H1 (cell line): ENCODE measurements around the gene COQ9. TPM values are rescaled to one million over a fixed set of nuclear protein-coding genes. Genes with fewer than 3 reads are reported as not detected.

ENCODE experiments used
- CHD1 ChIP-seq: IDR thresholded peaks from 2 replicates; pipeline ENCODE4 v1.6.1; 2012; ENCODE audit warnings: low read depth, low read length, improper control_type of control experiment
- CTCF ChIP-seq, 3 experiments: IDR thresholded peaks; 1 replicate in 2 of 3; 2 replicates in 1 of 3; pipeline versions ENCODE4 v1.5.1 to v1.6.1; 2011; ENCODE audit warnings: low read length in 3 of 3, mild to moderate bottlenecking in 3 of 3, inconsistent platforms in 2 of 3, low read depth in 1 of 3, moderate library complexity in 1 of 3; ENCODE audit not compliant: insufficient read depth in 1 of 3; ENCODE audit errors: control extremely low read depth in 1 of 3
- GABPA ChIP-seq: IDR thresholded peaks from 2 replicates; pipeline ENCODE4 v1.6.1; 2011; ENCODE audit warnings: mild to moderate bottlenecking, low read length, moderate library complexity, borderline replicate concordance; ENCODE audit not compliant: insufficient read depth
- RNF2 ChIP-seq: fragments of 200-900, 300-1000 bp; sonication (generic); IDR thresholded peaks from 2 replicates; pipeline ENCODE4 v1.7.1; 2016; ENCODE audit warnings: borderline replicate concordance, low read depth, mild to moderate bottlenecking, antibody characterized with exemption, low read length; ENCODE audit not compliant: poor library complexity, severe bottlenecking; ENCODE audit errors: missing control alignments
- SP1 ChIP-seq: IDR thresholded peaks from 2 replicates; pipeline ENCODE4 v1.6.1; 2011; ENCODE audit warnings: low read depth, low read length
- polyA plus RNA-seq, 7 experiments: library from polyadenylated mRNA; depleted of rRNA in 3 of 7; stranded (reverse) in 5 of 7; unstranded in 2 of 7; fragments of >200 nt in 5 of 7; fragments of 200-250 nt in 2 of 7; gene quantifications; 1 replicate in 5 of 7; 2 replicates in 1 of 7; 4 replicates in 1 of 7; pipeline versions ENCODE4 v1.2.1 to v1.2.3, GENCODE V29; 2011 to 2013; ENCODE audit warnings: missing spikeins in 2 of 7, mixed read lengths in 2 of 7
- total RNA-seq: library from RNA; stranded (reverse); fragmentation: NEBNext Ultra II Directional; extraction: Animal tissue kit (Norgen Biotek cat#: 25700); gene quantifications from 2 replicates; pipeline ENCODE4 v1.2.1, GENCODE V29; 2021

COQ9 gene
- total and polyA plus RNA-seq, 2 of the 8 experiments (the other 6 are each of a cell fraction or from before 2014, with no cell fraction given), result 33.3 to 60.3 TPM

DNA sequence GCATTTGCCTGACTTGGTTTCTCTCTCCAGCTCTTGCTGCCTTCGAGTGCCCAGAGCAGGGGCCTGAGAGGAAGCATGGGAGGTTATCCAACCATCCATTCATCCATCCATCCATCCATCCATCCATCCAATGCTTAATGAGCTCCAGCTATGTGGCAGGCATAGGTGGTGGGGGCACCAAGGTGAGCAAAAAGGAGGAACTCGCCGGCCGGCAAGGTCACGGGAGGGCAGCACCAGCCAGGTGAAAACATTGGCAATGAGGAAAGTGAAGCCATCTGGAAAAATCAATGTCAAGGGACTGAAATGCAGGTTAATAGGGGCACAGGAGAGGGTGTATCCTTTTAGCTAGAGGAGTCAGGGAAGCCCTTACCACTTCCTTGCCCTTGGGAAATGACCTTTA is 57.2 kb downstream of the COQ9 start (continued):
- TF ChIP-seq CTCF (IDR thresholded peaks at IDR 0.05; ENCODE audit: control extremely low read depth in 1 of 3, insufficient read depth in 1 of 3, low read depth in 1 of 3, low read length in 3 of 3), result no peak
- no peak for TF ChIP-seq RNF2
- TF ChIP-seq CHD1, result no peak
- no peak for TF ChIP-seq GABPA
- no peak for TF ChIP-seq SP1
